ENCODE measurements around the gene OR10A4.

DNA sequence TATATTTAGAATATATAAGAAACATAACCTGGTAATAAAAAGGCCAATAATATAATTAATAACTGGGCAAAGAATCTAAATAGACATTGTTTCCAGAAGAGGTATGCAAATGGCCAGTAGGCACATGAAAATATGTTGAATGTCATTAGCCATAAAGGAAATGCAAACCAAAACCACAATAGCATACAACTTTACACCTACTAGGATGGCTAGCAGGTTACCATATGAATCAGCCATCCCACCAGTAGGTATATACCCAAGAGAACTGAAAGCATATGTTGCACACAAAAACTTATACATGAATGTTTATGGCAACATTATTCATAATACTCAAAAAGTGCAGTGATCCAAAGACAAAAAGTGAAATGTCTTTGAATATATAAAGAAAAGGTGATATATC, 18.6 kb downstream of the OR10A4 start:
- no peak for TF ChIP-seq POLR2AphosphoS5 (IDR thresholded peaks at IDR 0.05; ENCODE audit: borderline replicate concordance, low read depth, low read length)
- TF ChIP-seq EZH2 (IDR thresholded peaks at IDR 0.05) = no peak
- no peak for TF ChIP-seq FOXP2 (optimal IDR thresholded peaks at IDR 0.05; ENCODE audit: control extremely low read depth, extremely low read length, insufficient read depth)
